ENCODE data around the gene CLDN3. TPM values are rescaled to one million over a fixed set of nuclear protein-coding genes. Genes with fewer than 3 reads are reported as not detected.
"Not testable (repeated sequence)": the region's sequence is repeated elsewhere in the genome, so short reads cannot be mapped to it uniquely, and the experiment has no call there.

The CLDN3 gene, protein sequence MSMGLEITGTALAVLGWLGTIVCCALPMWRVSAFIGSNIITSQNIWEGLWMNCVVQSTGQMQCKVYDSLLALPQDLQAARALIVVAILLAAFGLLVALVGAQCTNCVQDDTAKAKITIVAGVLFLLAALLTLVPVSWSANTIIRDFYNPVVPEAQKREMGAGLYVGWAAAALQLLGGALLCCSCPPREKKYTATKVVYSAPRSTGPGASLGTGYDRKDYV
- total RNA-seq = not detected

DNA sequence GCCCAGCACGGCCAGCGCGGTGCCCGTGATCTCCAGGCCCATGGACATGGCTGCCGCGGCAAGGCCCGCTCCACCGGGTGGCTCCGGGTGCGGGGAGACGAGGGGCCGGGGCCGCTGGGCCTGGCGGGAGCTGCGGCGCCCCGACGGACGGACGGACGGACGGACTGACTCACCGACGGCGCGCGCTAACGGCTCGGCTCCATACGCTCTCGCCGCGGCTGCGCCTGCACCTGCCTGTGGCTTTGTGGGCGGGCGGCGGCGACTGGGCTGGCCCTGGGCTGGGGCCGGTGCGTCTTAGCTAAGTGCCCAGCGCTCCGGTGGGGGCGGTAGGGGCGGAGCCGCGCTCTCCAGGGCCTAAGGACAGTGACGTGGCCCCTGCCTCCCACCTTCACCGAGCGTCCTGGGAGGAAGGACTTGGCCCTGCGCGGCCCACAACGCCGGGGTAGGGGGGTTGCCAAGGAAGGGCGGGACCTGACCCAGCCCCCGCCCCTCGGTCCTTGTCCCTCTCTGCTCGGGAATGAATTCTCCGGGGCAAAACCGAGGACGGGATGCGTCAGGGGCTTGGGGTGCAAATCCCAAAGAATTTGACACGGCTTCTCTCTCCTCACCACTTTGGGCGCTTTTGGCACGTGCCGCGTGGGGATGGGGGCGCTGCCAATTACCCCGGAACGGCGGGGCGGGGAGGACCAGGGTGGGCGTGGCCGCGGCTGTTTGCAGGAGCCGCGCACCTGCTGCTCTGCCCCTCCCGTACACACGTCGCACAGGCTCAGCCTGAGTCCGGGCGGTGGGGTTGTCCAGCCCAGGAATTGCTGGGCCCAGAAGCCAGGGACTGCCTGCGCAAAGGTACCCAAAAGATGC, at the start of gene CLDN3:
CLDN3 (minus strand) TSS at position 269 of the 858 bp plus-strand sequence; CDS start at position 48, 221 bp downstream.
- POLR2A ChIA-PET = no interaction called here
- CTCF ChIA-PET = no interaction called here
- Mint-ChIP-seq H3K27ac (no peak within 1 kb of the TSS), H3K4me1 (peaks cover 11% of the 10 kb centered on the region), H3K36me3 (ENCODE audit: low read depth) (no peaks in the 10 kb centered on the region), H3K9me3 (no peaks in the 10 kb centered on the region), H3K27me3 (peaks cover 35% of the 10 kb centered on the region), H3K4me3 (no peak within 1 kb of the TSS)
- no peak for DNase-seq

DNA sequence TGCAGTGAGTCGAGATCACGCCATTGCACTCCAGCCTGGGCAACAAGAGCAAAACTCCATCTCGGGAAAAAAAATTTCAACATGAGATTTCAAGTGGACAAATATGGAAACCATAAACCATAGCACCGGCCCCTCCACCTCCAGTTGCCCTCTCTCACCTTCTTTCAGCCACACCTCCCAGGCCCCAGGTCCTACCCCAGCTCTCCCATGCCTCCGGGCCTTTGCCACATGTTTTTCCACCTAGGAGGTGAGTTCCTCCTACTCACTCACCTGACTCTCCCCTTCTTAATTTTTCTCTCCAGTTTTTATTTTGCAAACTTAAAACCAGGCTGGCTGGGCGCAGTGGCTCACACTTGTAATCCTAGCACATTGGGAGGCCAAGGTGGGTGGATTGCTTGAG, 47.1 kb upstream of the CLDN3 start:
- no peaks in the 10 kb centered on the region for H3K36me3 Mint-ChIP-seq (ENCODE audit: low read depth)
- CTCF ChIA-PET = interaction anchor here (1.6 kb wide), 1 partner anchor 38 kb away, joined by 10 read pairs; no protein-coding TSS in a partner anchor
- H3K9me3 Mint-ChIP-seq = no peaks in the 10 kb centered on the region
- no peak overlapping the region for H3K27ac Mint-ChIP-seq
- DNase-seq = no peak
- POLR2A ChIA-PET = no interaction called here
- no peak overlapping the region for H3K4me3 Mint-ChIP-seq
- peaks cover 8% of the 10 kb centered on the region for H3K27me3 Mint-ChIP-seq
- H3K4me1 Mint-ChIP-seq = no peaks in the 10 kb centered on the region

DNA sequence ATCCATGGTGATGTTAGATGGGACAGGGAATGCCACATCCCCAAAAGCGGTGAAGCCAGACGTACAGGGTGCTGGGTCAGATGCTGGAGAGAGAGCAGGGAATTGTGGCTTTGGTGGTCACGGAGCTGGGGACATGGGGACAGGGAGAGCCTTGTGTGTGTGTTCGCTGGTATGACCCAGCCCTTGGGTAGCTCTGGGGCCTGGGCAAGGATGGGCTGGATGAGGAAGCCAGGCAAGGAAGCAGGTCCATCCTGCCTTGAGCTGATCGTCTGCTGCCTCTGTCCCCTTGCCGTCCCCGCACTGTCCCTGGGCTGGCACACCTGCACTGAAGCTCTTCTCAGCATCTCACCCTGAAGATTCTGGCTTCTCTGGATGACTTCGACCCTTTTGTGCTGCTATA, 45.4 kb upstream of the CLDN3 start:
- DNase-seq = no peak
- CTCF ChIA-PET = interaction anchor here (7.0 kb wide), 1 partner anchor 40 kb away, joined by 66 read pairs; no protein-coding TSS in a partner anchor
- Mint-ChIP-seq H3K36me3 (ENCODE audit: low read depth) (no peaks in the 10 kb centered on the region), H3K4me3 (no peak overlapping the region), H3K9me3 (no peaks in the 10 kb centered on the region), H3K27ac (no peak overlapping the region), H3K4me1 (no peaks in the 10 kb centered on the region), H3K27me3 (peaks cover 8% of the 10 kb centered on the region)
- POLR2A ChIA-PET = interaction anchor here (1.3 kb wide), 1 partner anchor 11 kb away, joined by 4 read pairs; no protein-coding TSS in a partner anchor

DNA sequence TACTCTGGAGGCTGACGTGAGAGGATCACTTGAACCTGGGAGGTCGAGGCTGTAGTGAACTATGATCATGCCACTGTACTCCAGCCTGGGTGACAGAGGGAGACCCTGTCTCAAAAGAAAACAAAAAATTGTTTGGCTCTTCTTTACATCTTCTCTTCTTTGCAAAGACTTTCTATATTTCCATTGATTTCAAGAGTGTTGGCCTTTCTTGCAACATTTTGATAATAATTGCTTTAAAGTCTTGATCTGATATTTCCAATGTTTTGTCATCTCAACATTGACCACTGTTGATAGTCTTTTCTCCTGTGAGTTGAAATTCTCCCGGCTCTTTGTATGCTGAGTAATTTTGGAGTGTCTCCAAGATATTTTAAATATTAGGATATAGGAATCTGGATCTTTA, 42.9 kb upstream of the CLDN3 start:
- H3K9me3 Mint-ChIP-seq = no peaks in the 10 kb centered on the region
- no peaks in the 10 kb centered on the region for H3K36me3 Mint-ChIP-seq (ENCODE audit: low read depth)
- CTCF ChIA-PET = interaction anchor here (2.0 to 7.0 kb wide), 2 partner anchors 12 to 42 kb away, joined by 5 to 66 read pairs; no protein-coding TSS in a partner anchor
- POLR2A ChIA-PET = no interaction called here
- H3K27me3 Mint-ChIP-seq = peaks cover 6% of the 10 kb centered on the region
- DNase-seq = no peak
- no peak overlapping the region for H3K27ac Mint-ChIP-seq
- H3K4me3 Mint-ChIP-seq = no peak overlapping the region
- no peaks in the 10 kb centered on the region for H3K4me1 Mint-ChIP-seq

DNA sequence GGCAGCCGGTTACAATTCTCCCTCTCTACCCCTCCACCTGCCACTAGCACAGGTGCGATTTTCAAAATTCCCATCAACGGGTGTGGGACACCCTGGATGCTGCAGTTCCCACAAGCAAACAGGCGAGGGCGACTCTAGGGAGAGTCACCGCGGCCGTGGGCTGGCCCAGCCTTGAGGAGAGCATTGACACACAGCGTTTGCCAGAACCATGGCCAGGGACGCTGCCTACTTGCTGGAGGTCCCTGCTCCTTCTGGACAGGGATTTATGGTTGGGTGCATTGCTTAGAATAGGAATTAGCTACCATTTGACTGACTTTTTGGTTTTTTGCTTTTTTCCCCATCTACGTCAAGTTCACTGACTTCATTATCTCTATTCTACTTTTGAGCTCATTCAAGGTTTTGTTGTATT, 41.7 kb upstream of the CLDN3 start:
- peaks cover 4% of the 10 kb centered on the region for H3K27me3 Mint-ChIP-seq
- no peaks in the 10 kb centered on the region for H3K36me3 Mint-ChIP-seq (ENCODE audit: low read depth)
- ChIA-PET CTCF (interaction anchor here (0.6 to 7.0 kb wide), 8 partner anchors 9 to 64 kb away, joined by 3 to 66 read pairs (median 4); no protein-coding TSS in a partner anchor), POLR2A (no interaction called here)
- no peaks in the 10 kb centered on the region for H3K4me1 Mint-ChIP-seq
- peak; percentile 65 for DNase-seq
- no peak overlapping the region for H3K27ac Mint-ChIP-seq
- H3K4me3 Mint-ChIP-seq = no peak overlapping the region
- no peaks in the 10 kb centered on the region for H3K9me3 Mint-ChIP-seq

DNA sequence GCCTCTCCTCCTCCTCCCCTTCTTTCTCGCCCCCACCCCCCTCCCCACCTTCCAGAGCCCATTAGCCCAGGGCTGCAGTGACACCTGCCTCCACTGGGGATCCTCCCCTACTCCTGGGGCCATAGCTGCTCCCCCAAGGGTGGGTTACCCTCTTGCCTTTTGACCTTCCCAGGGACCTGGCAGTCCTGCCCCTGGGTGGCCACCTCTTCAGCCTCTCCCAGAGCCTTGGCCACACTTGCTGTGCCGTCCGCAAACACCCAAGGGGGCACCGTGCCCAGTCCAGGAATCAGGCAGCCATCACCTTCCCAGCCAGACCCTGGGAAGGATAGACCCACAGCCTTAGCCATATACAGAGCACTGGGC, 40.9 kb upstream of the CLDN3 start:
- Mint-ChIP-seq H3K9me3 (no peaks in the 10 kb centered on the region), H3K4me1 (no peaks in the 10 kb centered on the region), H3K27ac (no peak overlapping the region), H3K36me3 (ENCODE audit: low read depth) (no peaks in the 10 kb centered on the region), H3K27me3 (peaks cover 4% of the 10 kb centered on the region), H3K4me3 (no peak overlapping the region)
- no peak for DNase-seq
- POLR2A ChIA-PET = no interaction called here
- CTCF ChIA-PET = interaction anchor here (0.8 to 7.0 kb wide), 5 partner anchors 12 to 53 kb away, joined by 3 to 66 read pairs (median 6); no protein-coding TSS in a partner anchor

DNA sequence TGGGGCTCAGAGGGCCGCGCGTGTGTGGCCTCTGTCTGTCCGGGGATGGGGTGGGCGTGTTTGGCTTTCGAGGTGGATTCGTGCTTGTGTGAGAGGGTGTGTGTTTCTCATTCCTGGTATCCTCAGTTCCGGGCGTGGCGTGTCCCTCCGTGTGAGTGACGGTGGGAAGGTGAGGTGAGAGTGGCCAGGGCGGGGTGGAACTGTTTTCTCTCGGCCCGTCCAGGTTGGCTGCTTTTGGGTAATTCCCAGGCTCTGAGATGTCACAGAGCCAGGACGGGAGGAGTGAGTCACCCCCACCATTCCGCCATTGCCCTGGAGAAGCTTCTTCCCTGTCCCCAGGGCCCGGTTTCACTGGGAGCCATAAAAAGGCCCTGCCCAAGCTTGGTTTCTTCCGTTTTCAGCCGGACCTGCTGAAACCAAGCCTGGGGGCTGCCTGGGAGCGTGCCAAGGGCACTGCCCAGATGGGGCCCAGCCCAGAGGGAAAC, 39.4 kb upstream of the CLDN3 start:
- H3K4me3 Mint-ChIP-seq = no peak overlapping the region
- peaks cover 6% of the 10 kb centered on the region for H3K27me3 Mint-ChIP-seq
- no peaks in the 10 kb centered on the region for H3K36me3 Mint-ChIP-seq (ENCODE audit: low read depth)
- POLR2A ChIA-PET = no interaction called here
- no peaks in the 10 kb centered on the region for H3K9me3 Mint-ChIP-seq
- no peak overlapping the region for H3K27ac Mint-ChIP-seq
- DNase-seq = no peak
- CTCF ChIA-PET = interaction anchor here (0.9 to 7.0 kb wide), 2 partner anchors 46 to 217 kb away, joined by 3 to 66 read pairs; no protein-coding TSS in a partner anchor
- H3K4me1 Mint-ChIP-seq = no peaks in the 10 kb centered on the region

DNA sequence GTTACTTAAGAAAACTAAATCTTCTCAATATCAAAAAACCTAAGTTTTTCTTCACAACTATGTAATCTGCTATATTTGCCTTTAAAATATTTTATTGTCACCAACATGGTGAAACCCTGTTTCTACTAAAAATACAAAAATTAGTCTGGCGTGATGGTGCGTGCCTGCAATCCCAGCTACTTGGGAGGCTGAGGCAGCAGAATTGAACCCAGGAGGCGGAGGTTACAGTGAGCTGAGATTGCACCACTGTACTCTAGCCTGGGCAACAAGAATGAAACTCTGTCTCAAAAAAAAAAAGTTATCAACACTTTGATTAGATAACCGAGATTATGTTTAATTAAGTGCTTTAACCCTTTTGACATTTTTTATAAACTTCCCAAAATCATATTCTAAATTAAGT, 32.4 kb upstream of the CLDN3 start:
- Mint-ChIP-seq H3K9me3 (no peaks in the 10 kb centered on the region), H3K4me1 (no peaks in the 10 kb centered on the region), H3K27me3 (peaks cover 6% of the 10 kb centered on the region), H3K36me3 (ENCODE audit: low read depth) (no peaks in the 10 kb centered on the region), H3K4me3 (no peak overlapping the region), H3K27ac (no peak overlapping the region)
- DNase-seq = no peak
- POLR2A ChIA-PET = no interaction called here
- CTCF ChIA-PET = no interaction called here

DNA sequence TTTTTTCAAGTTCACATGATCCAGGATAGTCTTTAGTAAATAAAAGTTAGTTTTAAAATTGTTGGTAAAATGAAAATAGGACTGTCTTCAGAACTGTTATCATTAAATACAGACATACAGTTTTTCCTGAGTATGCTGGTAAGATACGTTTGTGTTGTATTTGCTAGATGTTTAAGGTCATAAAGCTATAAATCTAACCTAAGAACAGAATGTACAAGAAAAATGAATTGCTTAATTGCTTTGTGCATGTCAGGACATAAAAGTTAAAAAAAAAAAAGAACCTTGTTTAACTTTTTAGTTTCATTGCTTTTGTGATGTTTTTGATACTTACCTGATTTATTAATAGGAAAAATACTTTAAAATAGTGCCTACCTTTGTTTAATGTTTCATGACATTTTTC, 31.5 kb upstream of the CLDN3 start:
- POLR2A ChIA-PET = no interaction called here
- Mint-ChIP-seq H3K27ac (no peak overlapping the region), H3K9me3 (no peaks in the 10 kb centered on the region), H3K27me3 (peaks cover 6% of the 10 kb centered on the region), H3K36me3 (ENCODE audit: low read depth) (no peaks in the 10 kb centered on the region), H3K4me1 (no peaks in the 10 kb centered on the region), H3K4me3 (no peak overlapping the region)
- CTCF ChIA-PET = no interaction called here
- DNase-seq = no peak

DNA sequence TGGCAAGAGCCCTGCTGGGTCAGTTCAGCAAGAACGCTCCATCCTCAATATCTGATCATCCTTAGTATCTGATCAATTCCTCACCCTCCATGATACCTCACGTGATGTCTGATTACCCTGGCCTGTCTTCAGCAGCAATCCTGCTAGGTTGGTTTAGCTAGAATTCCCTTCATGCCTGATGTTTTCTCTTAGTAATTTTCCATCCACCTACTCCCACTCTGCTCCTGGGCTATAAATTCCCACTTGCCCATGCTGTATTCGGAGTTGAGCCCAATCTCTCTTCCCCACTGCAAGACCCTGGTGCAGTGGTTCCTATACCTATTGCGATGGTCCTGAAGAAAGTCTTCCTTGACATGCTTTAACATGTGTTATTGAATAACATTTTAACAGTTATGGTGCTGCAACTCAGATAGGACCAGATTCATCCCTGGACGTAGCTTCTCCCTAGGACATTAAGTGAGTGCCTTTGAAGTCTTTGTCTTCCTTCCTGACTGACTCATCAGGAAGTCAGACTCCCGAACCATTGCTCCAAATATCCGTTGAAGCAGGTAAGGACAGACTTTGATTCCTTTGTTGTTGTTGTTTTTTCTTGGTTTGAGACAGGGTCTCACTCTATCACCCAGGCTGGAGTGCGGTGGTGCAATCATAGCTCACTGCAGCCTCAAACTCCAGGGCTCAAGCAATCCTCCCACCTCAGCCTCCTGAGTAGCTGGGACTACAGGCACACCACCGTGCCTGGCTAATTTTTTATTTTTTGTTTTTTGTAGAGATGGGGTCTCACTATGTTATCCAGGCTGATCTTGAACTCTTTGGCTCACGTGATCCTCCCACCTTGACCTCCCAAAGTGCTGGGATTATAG, 29.4 kb upstream of the CLDN3 start:
- Mint-ChIP-seq H3K9me3 (no peaks in the 10 kb centered on the region), H3K27me3 (peaks cover 4% of the 10 kb centered on the region), H3K4me1 (no peaks in the 10 kb centered on the region), H3K4me3 (no peak overlapping the region), H3K27ac (no peak overlapping the region), H3K36me3 (ENCODE audit: low read depth) (no peaks in the 10 kb centered on the region)
- DNase-seq = no peak
- CTCF ChIA-PET = no interaction called here
- POLR2A ChIA-PET = no interaction called here

DNA sequence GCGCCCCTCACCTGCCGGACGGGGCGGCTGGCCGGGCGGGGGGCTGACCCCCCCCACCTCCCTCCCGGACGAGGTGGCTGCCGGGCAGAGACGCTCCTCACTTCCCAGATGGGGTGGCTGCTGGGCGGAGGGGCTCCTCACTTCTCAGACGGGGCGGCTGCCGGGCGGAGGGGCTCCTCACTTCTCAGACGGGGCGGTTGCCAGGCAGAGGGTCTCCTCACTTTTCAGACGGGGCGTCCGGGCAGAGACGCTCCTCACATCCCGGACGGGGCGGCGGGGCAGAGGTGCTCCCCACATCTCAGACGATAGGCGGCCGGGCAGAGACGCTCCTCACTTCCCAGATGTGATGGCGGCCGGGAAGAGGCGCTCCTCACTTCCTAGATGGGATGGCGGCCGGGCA, 27.1 kb upstream of the CLDN3 start:
- POLR2A ChIA-PET; H3K4me1 Mint-ChIP-seq; H3K36me3 Mint-ChIP-seq (ENCODE audit: low read depth); H3K9me3 Mint-ChIP-seq; DNase-seq; H3K4me3 Mint-ChIP-seq; H3K27me3 Mint-ChIP-seq; CTCF ChIA-PET; H3K27ac Mint-ChIP-seq: not testable (repeated sequence)

DNA sequence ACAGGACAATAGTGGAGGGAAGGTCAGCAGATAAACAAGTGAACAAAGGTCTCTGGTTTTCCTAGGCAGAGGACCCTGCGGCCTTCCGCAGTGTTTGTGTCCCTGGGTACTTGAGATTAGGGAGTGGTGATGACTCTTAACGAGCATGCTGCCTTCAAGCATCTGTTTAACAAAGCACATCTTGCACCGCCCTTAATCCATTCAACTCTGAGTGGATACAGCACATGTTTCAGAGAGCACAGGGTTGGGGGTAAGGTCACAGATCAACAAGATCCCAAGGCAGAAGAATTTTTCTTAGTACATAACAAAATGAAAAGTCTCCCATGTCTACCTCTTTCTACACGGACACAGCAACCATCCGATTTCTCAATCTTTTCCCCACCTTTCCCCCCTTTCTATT, 26.6 kb upstream of the CLDN3 start:
- DNase-seq; POLR2A ChIA-PET; H3K27ac Mint-ChIP-seq; H3K4me1 Mint-ChIP-seq; H3K36me3 Mint-ChIP-seq (ENCODE audit: low read depth); H3K27me3 Mint-ChIP-seq; H3K9me3 Mint-ChIP-seq; CTCF ChIA-PET; H3K4me3 Mint-ChIP-seq: not testable (repeated sequence)

DNA sequence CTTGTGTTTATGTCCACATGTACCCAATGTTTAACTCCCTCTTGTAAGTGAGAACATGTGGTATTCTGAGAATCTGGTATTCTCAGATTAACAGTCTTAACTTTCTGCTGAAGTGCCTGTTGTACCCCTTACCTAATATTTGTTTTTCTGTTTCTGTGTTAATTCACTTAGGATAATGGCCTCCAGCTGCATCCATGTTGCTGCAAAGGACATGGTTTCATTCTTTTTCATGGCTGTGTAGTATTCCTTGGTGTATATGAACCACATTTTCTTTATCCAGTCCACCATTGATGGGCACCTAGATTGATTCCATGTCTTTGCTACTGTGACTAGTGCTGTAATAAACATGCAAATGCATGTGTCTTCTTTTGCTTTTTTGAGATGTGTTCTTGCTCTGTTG, 25.1 kb upstream of the CLDN3 start:
- not testable (repeated sequence) for H3K9me3 Mint-ChIP-seq

More for the DNA sequence above, 25.1 kb upstream of the CLDN3 start:
- H3K4me3 Mint-ChIP-seq; H3K36me3 Mint-ChIP-seq (ENCODE audit: low read depth); H3K4me1 Mint-ChIP-seq; DNase-seq; H3K27me3 Mint-ChIP-seq; POLR2A ChIA-PET; H3K27ac Mint-ChIP-seq; CTCF ChIA-PET: not testable (repeated sequence)
